A673 (cell line): ENCODE measurements around the gene NUFIP1. TPM values are rescaled to one million over a fixed set of nuclear protein-coding genes. Genes with fewer than 3 reads are reported as not detected.

Source experiments
- Bru-seq: library from RNA; stranded (reverse); fragments of 400-500 nt; gene quantifications from one replicate; lab custom pipeline; 2021; lab: Mats Ljungman, UMichigan
- BruChase-seq, 2 experiments: library from RNA; stranded (reverse); fragments of 400-500 nt; gene quantifications; one replicate each; lab custom pipeline; 2021; lab: Mats Ljungman, UMichigan
- BruUV-seq: library from RNA; stranded (reverse); fragments of 400-500 nt; replicated peaks from 2 replicates; lab custom pipeline; 2021; lab: Mats Ljungman, UMichigan
- CTCF ChIA-PET: fragments of 300-600 bp; sonication (Branson Sonifier 250); formaldehyde crosslinking; loops from one replicate; lab custom pipeline; 2022; ENCODE audit warnings: antibody characterized with exemption; lab: Charles Lee
- POLR2A ChIA-PET: fragments of 300-600 bp; sonication (Branson Sonifier 250); formaldehyde crosslinking; loops from one replicate; lab custom pipeline; 2022; ENCODE audit warnings: antibody characterized with exemption; ENCODE audit not compliant: low non-redundant PET; lab: Charles Lee
- DNase-seq: peaks from one replicate; pipeline ENCODE4 v3.0.0-alpha.2; 2015; ENCODE audit warnings: low spot score
- H3K27ac ChIP-seq: fragments of 200-600 bp; sonication (generic); 2 replicates; pipeline ENCODE4 v1.5.1; 2016; ENCODE audit warnings: mixed run types, low read depth, mild to moderate bottlenecking, mixed read lengths, antibody characterized with exemption, low read length; ENCODE audit not compliant: poor library complexity, severe bottlenecking
- H3K27me3 ChIP-seq: fragments of 200-600 bp; sonication (generic); replicated peaks from 2 replicates; pipeline ENCODE4 v1.6.1; 2017; ENCODE audit warnings: mixed run types, low read depth, mild to moderate bottlenecking, mixed read lengths, antibody characterized with exemption, low read length; ENCODE audit not compliant: insufficient read depth, poor library complexity
- H3K36me3 ChIP-seq: fragments of 200-600 bp; sonication (generic); 2 replicates; pipeline ENCODE4 v1.6.1; 2016; ENCODE audit warnings: mixed run types, mild to moderate bottlenecking, mixed read lengths, antibody characterized with exemption, low read length; ENCODE audit not compliant: insufficient read depth, poor library complexity, severe bottlenecking
- H3K4me1 ChIP-seq: fragments of 200-600 bp; sonication (generic); 2 replicates; pipeline ENCODE4 v1.6.1; 2017; ENCODE audit warnings: mixed run types, mild to moderate bottlenecking, mixed read lengths, antibody characterized with exemption, low read length; ENCODE audit not compliant: insufficient read depth, poor library complexity, severe bottlenecking
- H3K4me3 ChIP-seq: fragments of 200-600 bp; sonication (generic); 2 replicates; pipeline ENCODE4 v1.5.1; 2016; ENCODE audit warnings: low read depth, mixed run types, mild to moderate bottlenecking, mixed read lengths, low read length; ENCODE audit not compliant: poor library complexity, severe bottlenecking
- H3K9me3 ChIP-seq: fragments of 200-600 bp; sonication (generic); 2 replicates; pipeline ENCODE4 v1.6.1; 2016; ENCODE audit warnings: mixed run types, low read depth, mild to moderate bottlenecking, mixed read lengths, antibody characterized with exemption, low read length; ENCODE audit not compliant: poor library complexity, severe bottlenecking
- CTCF ChIP-seq: fragments of 300-800, 200-600 bp; sonication (generic); conservative IDR thresholded peaks from 2 replicates; pipeline ENCODE4 v1.5.1; 2017; ENCODE audit warnings: low read depth, mild to moderate bottlenecking, antibody characterized with exemption, low read length, moderate library complexity, mixed read lengths
- EZH2 ChIP-seq: fragments of 200-600 bp; sonication (generic); IDR thresholded peaks from 2 replicates; pipeline ENCODE4 v1.6.1; 2017; ENCODE audit warnings: borderline replicate concordance, low read depth, mild to moderate bottlenecking, mixed read lengths, antibody characterized with exemption, low read length; ENCODE audit not compliant: poor library complexity, severe bottlenecking
- intact Hi-C: fragments of 100-400 bp; cut with micrococcal nuclease; formaldehyde crosslinking; loops from one replicate; pipeline ENCODE4 v1.10.0; 2022; ENCODE audit not compliant: unreplicated experiment
- long read RNA-seq: library from polyadenylated mRNA; stranded (forward); transcript quantifications from one replicate; pipeline ENCODE4 v2.0.0, GENCODE V29; 2022
- total RNA-seq: library from RNA; stranded (reverse); gene quantifications from 2 replicates; pipeline ENCODE4 v1.2.3, GENCODE V29; 2021

NUFIP1 gene
- 12.8 and 13.4 TPM in 2 replicates for total RNA-seq
- Bru-seq, nascent RNA: percentile 82 among the genes with signal in this experiment
- percentile 72 among the genes with signal in this experiment for BruChase-seq, experiment 1, labeled RNA remaining after a 2-hour chase
- percentile 63 among the genes with signal in this experiment for BruChase-seq, experiment 2, labeled RNA remaining after a 6-hour chase
- long read RNA-seq, transcript NUFIP1-201 (10 exons, 3,492 nt): major isoform, 24 of 25 reads
- long read RNA-seq, partial matches to known transcripts: 0 of 25 reads
- long read RNA-seq, other reads (novel, unspliced or antisense): 1 of 25 reads

- Histone ChIP-seq H3K36me3 (no peaks in the 10 kb centered on the region), H3K9me3 (no peaks in the 10 kb centered on the region), H3K27me3 (no peaks in the 10 kb centered on the region), H3K27ac (peak within 1 kb of the TSS; percentile 82), H3K4me3 (peak within 1 kb of the TSS; percentile 89), H3K4me1 (peaks cover 7% of the 10 kb centered on the region)
- intact Hi-C loops: no loop called here
- DNase-seq: peak; percentile 97
- no peak for TF ChIP-seq EZH2
- no peak for TF ChIP-seq CTCF
- ChIA-PET CTCF (no interaction called here), POLR2A (no interaction called here)
- BruUV-seq: no TSS peak
Observed at GRCh38 chr13:44989071-44989889, at the start of gene NUFIP1, which contains the start of gene GPALPP1. Gene NUFIP1 (minus strand): TSS chr13:44989471. CDS start chr13:44989436, 35 bp downstream. Gene GPALPP1 (plus strand): TSS chr13:44989538. CDS start chr13:44989655, 117 bp downstream.

- intact Hi-C loops: no loop called here
- ChIA-PET CTCF (no interaction called here), POLR2A (no interaction called here)
- no peaks in the 10 kb centered on the region for H3K4me1 ChIP-seq
- no peaks in the 10 kb centered on the region for H3K36me3 ChIP-seq
- no peak for DNase-seq
- BruUV-seq: no TSS peak
- no peak overlapping the region for H3K4me3 ChIP-seq
- no peaks in the 10 kb centered on the region for H3K9me3 ChIP-seq
- TF ChIP-seq CTCF (no peak), EZH2 (no peak)
- H3K27ac ChIP-seq: no peak overlapping the region
- H3K27me3 ChIP-seq: no peaks in the 10 kb centered on the region
Observed at GRCh38 chr13:45036206-45036605, 46.9 kb upstream of the NUFIP1 start.

GRCh38 chr13:45034342-45034741 lies 45.1 kb upstream of the NUFIP1 start:
- BruUV-seq: no TSS peak
- ChIA-PET POLR2A (no interaction called here), CTCF (no interaction called here)
- no peak for DNase-seq
- Histone ChIP-seq H3K4me1 (no peaks in the 10 kb centered on the region), H3K36me3 (peaks cover 3% of the 10 kb centered on the region), H3K9me3 (no peaks in the 10 kb centered on the region), H3K27ac (no peak overlapping the region), H3K4me3 (no peak overlapping the region), H3K27me3 (no peaks in the 10 kb centered on the region)
- intact Hi-C loops: no loop called here
- TF ChIP-seq EZH2 (no peak), CTCF (no peak)
